Activated naive CD8-positive, alpha-beta T cell treated with anti-CD3 and anti-CD28 coated beads, Interleukin-2, amount 10 ng/mL, durations not matched to agents 7 days and 5 days (primary cell): ENCODE measurements around the gene POLR2L. TPM values are rescaled to one million over a fixed set of nuclear protein-coding genes. Genes with fewer than 3 reads are reported as not detected.
A peak's percentile ranks its signal among the peaks of the same experiment; 100 is the strongest.

ENCODE experiments used
- ATAC-seq: fragments of 150-1000 bp; cut with Tn5 transposase; one replicate; pipeline ENCODE4 v1.10.0; 2021; ENCODE audit warnings: low read depth, moderate library complexity
- POLR2A ChIA-PET: fragments of 350-600 bp; sonication (Branson Sonifier 250); formaldehyde crosslinking; loops from one replicate; lab custom pipeline; 2021; ENCODE audit warnings: antibody characterized with exemption; lab: Charles Lee
- DNase-seq: peaks from one replicate; pipeline ENCODE4 v3.0.0; 2021
- H3K27ac Mint-ChIP-seq: one replicate; pipeline ENCODE4 v1.8.0; 2022; ENCODE audit warnings: mild to moderate bottlenecking, mixed read lengths
- H3K27me3 Mint-ChIP-seq: one replicate; pipeline ENCODE4 v1.8.0; 2022; ENCODE audit warnings: mild to moderate bottlenecking, moderate library complexity, mixed read lengths
- H3K36me3 Mint-ChIP-seq: one replicate; pipeline ENCODE4 v1.8.0; 2021; ENCODE audit warnings: mild to moderate bottlenecking, mixed read lengths
- H3K4me1 Mint-ChIP-seq: one replicate; pipeline ENCODE4 v1.8.0; 2021; ENCODE audit warnings: mixed read lengths
- H3K4me3 Mint-ChIP-seq: one replicate; pipeline ENCODE4 v1.8.0; 2022; ENCODE audit warnings: mild to moderate bottlenecking, moderate library complexity, mixed read lengths
- H3K9me3 Mint-ChIP-seq: one replicate; pipeline ENCODE4 v1.8.0; 2021; ENCODE audit warnings: mixed read lengths
- total RNA-seq, 2 experiments: library from RNA; stranded (reverse); gene quantifications; one replicate each; pipeline ENCODE4 v1.2.3, GENCODE V29; 2021

The POLR2L gene
- 10 to 100 TPM; 76.7 to 78.9 TPM for total RNA-seq

DNA sequence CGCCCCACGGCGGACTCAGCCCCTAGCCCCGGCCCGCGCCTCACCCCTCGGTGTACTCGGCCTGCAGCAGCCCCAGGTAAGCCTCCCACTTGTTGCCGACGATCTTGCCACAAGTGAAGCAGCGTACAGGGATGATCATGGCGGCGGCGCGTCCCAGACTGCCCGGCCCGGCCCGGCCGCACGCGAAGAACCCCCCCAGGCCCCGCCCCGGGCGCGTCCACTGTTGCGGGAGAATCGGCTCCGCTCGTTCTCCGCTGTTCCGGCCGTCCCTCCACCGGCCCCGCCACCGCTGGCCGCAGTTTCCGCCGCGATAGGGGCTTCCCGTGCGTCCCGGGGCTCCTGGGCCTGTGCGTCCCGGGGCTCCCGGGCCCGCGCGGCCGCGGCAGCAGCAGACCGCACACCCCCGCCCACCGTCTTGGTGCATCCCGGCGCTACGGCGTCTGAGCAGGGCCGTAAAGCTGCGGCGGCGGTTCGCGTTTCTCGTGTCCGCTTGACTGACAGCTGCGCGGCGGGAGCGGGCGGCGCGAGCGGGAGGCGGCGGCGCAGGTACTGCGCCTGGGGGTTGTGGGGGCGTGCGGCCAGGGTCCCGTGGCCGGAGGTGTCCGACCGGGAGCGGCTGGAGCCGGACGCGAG lies at the start of gene POLR2L, which contains the start of gene TSPAN4:
TSS of gene POLR2L (minus strand) at position 160 of the 633 bp plus-strand sequence. CDS start at position 139, 21 bp downstream.
TSS of gene TSPAN4 (plus strand) at position 483 of the 633 bp plus-strand sequence. CDS start 7,453 bp downstream, outside the sequence.
- Mint-ChIP-seq H3K36me3 (peaks cover 6% of the 10 kb centered on the region), H3K27ac (peak within 1 kb of the TSS; percentile 82), H3K27me3 (no peaks in the 10 kb centered on the region), H3K4me1 (peaks cover 12% of the 10 kb centered on the region), H3K4me3 (peak within 1 kb of the TSS; percentile 87), H3K9me3 (no peaks in the 10 kb centered on the region)
- POLR2A ChIA-PET = interaction anchor here (0.6 to 4.8 kb wide), 9 partner anchors 12 to 1011 kb away, joined by 3 to 67 read pairs (median 5); partner anchors contain the start of genes CD151, CHID1, CRACR2B and LSP1
- peak; percentile 73 for ATAC-seq
- DNase-seq = peak; percentile 94

DNA sequence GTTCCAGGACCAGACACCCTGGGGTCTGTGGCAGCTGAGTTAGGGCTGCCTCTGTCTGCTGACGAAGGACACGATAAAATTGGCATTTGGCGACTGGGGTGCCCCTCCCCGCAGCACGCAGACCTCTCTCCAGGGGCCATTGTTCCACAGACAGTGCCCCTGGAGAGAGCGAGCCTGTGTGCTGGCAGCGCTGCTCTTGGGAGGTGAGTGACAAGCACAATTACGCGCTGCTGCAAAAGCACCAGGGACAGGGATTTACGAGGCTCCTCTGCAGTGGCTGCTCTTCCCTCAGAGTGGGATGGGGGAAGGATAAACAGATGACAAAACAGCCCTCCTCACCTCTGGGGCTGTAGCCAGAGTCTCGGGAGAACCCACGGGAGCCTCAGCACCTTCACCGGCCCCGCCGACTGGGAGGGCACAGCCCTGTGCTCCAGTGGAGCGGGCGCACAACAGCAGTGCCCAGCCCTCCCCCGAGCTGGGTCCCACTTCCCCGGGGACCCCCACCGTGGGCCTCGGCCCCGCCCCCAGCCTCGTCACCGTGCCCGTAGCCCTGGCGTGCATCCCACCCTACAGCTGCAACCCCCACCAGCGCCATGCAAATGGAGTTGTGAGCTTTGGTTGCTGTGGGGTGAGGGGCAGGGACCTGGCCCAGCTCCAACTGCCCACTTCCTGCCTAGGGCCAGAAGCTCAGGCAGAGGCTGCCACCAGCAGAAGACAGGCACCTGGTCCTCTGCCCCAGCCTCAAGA lies 48.6 kb upstream of the POLR2L start:
- no peak for DNase-seq
- POLR2A ChIA-PET = no interaction called here
- Mint-ChIP-seq H3K4me1 (no peaks in the 10 kb centered on the region), H3K36me3 (no peaks in the 10 kb centered on the region), H3K27ac (no peak overlapping the region), H3K27me3 (no peaks in the 10 kb centered on the region), H3K4me3 (no peak overlapping the region), H3K9me3 (no peaks in the 10 kb centered on the region)
- ATAC-seq = no peak

DNA sequence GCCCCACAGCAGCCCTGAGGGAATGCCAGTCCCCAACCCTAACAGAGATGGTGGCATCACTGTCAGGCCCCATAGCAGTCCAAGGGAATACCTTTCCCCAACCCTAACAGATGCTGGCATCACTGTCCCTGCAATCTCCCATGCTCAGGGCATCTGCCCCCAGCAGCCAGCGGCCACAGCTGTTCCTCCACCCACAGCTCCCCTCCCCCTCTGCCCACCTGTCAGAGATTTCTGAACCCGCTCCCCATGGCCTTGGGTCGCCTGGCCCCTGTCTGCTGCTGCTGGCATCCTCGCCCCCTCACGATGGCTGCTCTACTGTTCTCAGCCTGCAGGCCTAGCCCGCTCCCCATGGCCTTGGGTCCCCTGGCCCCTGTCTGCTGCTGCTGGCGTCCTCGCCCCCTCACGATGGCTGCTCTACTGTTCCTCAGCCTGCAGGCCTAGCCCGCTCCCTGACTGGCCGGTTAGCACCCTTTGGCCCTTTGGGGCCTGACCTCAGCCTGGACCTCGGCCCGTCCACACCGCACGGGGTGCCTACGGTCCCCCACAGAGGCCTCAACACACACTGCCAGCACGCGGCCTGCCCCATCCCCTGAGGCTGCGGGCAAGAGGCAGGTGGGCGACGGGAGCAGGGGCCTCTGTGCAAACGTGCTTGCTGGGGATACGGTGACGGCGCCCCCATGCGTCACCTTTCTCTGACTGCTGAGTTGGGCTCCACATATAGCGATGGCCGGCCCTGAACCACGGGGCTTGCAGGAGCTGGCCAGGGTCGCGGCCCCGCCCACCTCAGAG lies 47.6 kb upstream of the POLR2L start:
- H3K4me1 Mint-ChIP-seq = no peaks in the 10 kb centered on the region
- no peaks in the 10 kb centered on the region for H3K9me3 Mint-ChIP-seq
- DNase-seq (no peak), ATAC-seq (no peak)
- H3K4me3 Mint-ChIP-seq = no peak overlapping the region
- peak overlapping the region; percentile 38 for H3K27ac Mint-ChIP-seq
- H3K36me3 Mint-ChIP-seq = no peaks in the 10 kb centered on the region
- no peaks in the 10 kb centered on the region for H3K27me3 Mint-ChIP-seq
- POLR2A ChIA-PET = no interaction called here

DNA sequence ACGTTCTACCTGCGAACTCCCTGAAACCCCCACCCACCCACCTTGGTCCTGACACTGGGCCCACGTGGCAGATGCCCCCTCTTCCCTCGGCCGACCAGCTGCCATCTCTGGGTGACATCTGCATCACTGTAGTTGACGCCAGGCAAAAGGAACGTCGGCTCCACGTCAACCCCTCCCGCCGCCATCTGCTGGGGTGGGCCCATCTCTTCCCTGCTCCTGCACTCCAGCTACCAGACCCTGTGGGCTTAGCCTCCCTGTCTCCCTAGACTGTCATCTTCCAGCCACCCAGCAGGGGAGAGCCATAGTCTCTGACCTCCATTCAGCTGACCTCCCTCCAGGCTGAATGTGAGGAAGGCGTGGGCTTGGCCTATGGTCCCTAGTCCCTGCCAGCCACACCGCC lies 46.9 kb upstream of the POLR2L start:
- Mint-ChIP-seq H3K27ac (peak overlapping the region; percentile 38), H3K36me3 (no peaks in the 10 kb centered on the region), H3K9me3 (no peaks in the 10 kb centered on the region), H3K27me3 (no peaks in the 10 kb centered on the region), H3K4me1 (no peaks in the 10 kb centered on the region), H3K4me3 (no peak overlapping the region)
- ATAC-seq (no peak), DNase-seq (no peak)
- POLR2A ChIA-PET = no interaction called here

DNA sequence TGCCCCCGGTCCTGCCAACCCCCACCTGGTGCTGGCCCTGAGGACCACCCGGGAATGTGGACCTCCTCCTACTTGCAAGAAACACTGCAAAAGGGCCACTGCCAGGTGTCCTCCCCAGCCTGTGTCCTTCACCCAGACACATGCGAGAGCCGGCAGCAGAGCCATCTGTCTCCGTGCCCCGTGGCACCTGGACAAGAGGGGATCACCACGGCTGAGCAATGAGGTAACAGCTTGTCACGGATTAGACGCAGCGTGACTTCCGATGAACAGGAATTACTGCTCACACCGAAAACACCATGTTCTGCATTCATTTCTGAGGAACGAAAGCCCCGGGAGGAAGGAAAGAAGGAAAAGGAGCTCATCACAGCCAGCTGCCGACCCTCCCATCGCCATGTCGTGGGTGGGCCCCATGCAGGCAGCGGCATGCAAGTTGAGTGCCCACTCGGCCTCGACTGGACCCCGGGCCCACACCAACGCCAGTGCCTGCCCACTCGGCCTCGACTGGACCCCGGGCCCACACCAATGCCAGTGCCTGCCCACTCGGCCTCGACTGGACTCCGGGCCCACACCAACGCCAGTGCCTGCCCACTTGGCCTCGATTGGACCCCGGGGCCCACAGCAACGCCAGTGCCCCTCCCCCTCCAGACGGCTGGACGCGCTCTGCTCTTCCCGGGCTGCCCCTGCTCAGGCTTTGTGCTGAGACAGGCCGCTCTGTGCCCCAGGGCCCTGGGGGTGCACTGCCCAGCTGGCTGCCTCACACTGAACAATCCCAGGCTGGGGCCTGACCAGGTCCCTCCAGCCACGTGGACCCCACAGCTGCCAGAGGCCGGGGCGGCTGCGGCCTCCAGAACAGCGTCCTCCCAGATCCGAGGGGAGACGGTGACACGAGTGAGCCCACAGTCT lies 46.2 kb upstream of the POLR2L start:
- DNase-seq (no peak), ATAC-seq (no peak)
- Mint-ChIP-seq H3K36me3 (no peaks in the 10 kb centered on the region), H3K9me3 (no peaks in the 10 kb centered on the region), H3K4me1 (no peaks in the 10 kb centered on the region), H3K27ac (no peak overlapping the region), H3K4me3 (no peak overlapping the region), H3K27me3 (no peaks in the 10 kb centered on the region)
- POLR2A ChIA-PET = no interaction called here

DNA sequence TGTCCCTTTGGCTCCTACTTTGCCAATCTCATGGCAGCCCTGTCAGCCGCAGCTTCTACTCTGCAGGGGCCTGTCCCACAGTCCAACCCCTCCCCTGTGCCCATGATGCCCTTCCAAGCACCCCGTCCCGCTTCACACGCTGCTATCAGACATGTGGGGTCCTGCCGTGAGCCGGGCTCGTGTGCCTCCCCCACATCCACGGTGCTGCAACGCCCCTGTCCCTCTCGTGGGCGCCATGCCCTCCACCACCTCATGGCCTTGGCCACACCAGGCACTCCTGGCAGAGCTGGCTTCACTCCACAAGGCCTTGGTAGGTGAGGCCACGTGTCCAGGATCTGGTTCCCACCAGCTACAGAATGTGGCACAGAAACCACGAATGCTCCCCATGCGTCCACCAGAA lies 45.3 kb upstream of the POLR2L start:
- H3K4me3 Mint-ChIP-seq = no peak overlapping the region
- no peaks in the 10 kb centered on the region for H3K27me3 Mint-ChIP-seq
- POLR2A ChIA-PET = no interaction called here
- H3K27ac Mint-ChIP-seq = no peak overlapping the region
- DNase-seq (no peak), ATAC-seq (no peak)
- no peaks in the 10 kb centered on the region for H3K9me3 Mint-ChIP-seq
- H3K4me1 Mint-ChIP-seq = no peaks in the 10 kb centered on the region
- no peaks in the 10 kb centered on the region for H3K36me3 Mint-ChIP-seq

DNA sequence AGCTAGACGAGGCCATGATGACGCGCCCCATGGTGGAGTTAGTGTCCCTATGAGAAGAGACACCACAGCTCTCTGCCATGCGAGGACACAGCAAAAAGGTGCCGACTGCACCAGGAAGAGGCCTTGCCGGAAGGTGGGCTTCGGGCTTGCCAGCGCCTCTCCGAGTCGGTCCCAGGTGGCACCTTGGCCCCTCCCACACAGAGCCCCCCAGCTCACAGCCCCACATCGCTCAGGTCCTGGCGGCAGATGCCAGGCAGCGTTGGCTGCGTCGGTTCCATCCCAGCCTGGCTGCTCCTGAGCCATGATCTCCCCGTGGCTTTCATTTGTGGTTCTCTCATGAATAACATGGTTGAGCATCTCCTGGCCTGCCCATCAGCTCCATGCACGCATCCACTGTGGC lies 44.2 kb upstream of the POLR2L start:
- Mint-ChIP-seq H3K4me1 (no peaks in the 10 kb centered on the region), H3K36me3 (no peaks in the 10 kb centered on the region), H3K4me3 (no peak overlapping the region), H3K27me3 (no peaks in the 10 kb centered on the region), H3K9me3 (no peaks in the 10 kb centered on the region), H3K27ac (no peak overlapping the region)
- POLR2A ChIA-PET = no interaction called here
- DNase-seq (no peak), ATAC-seq (no peak)

DNA sequence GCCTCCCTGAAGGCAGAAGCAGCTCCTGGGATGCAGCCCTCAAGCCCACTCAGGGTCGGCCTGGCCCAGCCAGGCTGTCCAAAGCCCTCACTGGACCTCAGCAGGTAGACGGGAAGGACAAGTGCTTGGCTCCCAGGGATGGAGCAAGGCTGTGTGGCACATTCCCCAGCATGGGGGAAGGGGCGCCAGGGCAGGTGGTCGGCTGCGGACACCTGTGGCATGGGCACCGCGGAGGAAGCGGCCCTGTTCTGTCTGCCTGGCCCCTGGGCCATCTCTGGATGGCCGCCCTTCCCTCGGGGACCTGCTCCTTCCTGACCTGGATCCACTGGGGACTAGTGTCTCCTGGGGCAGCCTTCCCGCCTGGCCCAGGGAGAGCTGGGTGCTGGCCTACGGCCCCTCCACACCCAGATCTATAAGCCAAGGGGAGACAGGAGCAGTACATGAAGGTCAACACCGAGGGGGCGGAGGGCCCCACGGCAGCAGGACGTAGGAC lies 42.3 kb upstream of the POLR2L start:
- no peaks in the 10 kb centered on the region for H3K27me3 Mint-ChIP-seq
- POLR2A ChIA-PET = no interaction called here
- no peaks in the 10 kb centered on the region for H3K4me1 Mint-ChIP-seq
- no peak overlapping the region for H3K27ac Mint-ChIP-seq
- DNase-seq (no peak), ATAC-seq (no peak)
- no peaks in the 10 kb centered on the region for H3K9me3 Mint-ChIP-seq
- H3K36me3 Mint-ChIP-seq = no peaks in the 10 kb centered on the region
- no peak overlapping the region for H3K4me3 Mint-ChIP-seq

DNA sequence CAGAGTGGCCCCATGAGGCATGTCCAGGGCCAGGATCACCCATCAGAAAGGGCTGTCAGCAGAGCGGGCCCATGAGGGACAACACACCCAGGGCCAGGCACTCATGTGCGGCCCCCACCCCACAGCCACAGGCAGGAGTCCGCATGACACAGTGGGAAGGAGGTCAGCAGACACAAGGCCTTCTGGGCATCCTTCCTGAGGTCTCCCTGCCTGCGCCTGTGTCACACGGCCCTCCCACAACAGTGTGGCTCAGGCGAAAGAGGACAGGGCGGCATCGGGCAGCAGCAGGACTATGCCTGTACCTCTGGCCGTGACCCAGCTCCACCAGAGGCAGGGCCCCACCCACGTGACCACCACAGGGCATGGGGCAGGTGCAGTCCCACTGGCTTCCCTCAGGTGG lies 41.2 kb upstream of the POLR2L start:
- Mint-ChIP-seq H3K27me3 (no peaks in the 10 kb centered on the region), H3K27ac (no peak overlapping the region), H3K4me3 (no peak overlapping the region), H3K4me1 (no peaks in the 10 kb centered on the region), H3K36me3 (no peaks in the 10 kb centered on the region), H3K9me3 (no peaks in the 10 kb centered on the region)
- POLR2A ChIA-PET = no interaction called here
- no peak for ATAC-seq
- DNase-seq = no peak

DNA sequence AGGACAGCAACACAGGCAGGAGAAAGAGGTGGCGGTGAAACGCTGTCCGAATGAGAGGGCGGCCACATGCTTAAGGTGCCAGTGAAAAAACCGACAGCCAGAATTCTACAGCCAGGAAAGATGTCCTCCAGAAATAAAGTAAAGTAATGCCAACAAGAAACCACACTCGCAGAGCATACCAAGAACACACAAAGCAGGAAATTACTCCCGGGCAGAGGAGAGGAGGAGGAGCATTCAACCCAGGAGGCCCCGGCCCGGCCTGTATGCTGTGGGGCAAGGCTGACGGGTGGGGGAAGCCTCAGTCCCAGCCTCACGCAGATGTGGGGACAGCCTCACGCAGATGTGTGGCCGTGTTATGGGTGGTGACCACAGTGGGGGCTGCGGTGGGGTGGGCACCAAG lies 40.3 kb upstream of the POLR2L start:
- Mint-ChIP-seq H3K4me3 (no peak overlapping the region), H3K36me3 (no peaks in the 10 kb centered on the region), H3K27me3 (no peaks in the 10 kb centered on the region), H3K4me1 (no peaks in the 10 kb centered on the region), H3K27ac (no peak overlapping the region), H3K9me3 (no peaks in the 10 kb centered on the region)
- no peak for ATAC-seq
- POLR2A ChIA-PET = no interaction called here
- no peak for DNase-seq

DNA sequence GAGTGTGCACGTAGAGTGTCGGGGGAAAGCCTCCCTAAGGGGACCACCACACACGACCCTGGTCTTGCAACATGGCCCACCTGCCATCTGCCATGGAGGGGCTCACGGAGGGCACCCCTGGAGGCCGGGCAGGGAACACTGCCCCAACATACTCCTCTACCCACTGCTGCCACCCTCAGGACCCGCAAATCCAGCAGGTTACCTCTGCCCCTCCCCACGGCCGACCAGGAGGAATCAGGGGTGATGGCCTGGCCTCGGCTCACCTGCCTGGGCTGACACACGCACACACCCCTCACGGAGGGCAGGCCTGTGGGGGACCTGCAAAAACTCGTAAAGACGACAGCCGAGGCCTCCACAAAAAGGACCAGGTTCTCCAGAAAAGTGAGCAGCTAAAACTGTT lies 38.1 kb upstream of the POLR2L start:
- no peaks in the 10 kb centered on the region for H3K4me1 Mint-ChIP-seq
- ATAC-seq = no peak
- no peak overlapping the region for H3K4me3 Mint-ChIP-seq
- H3K36me3 Mint-ChIP-seq = peaks cover 2% of the 10 kb centered on the region
- DNase-seq = no peak
- POLR2A ChIA-PET = no interaction called here
- H3K27ac Mint-ChIP-seq = no peak overlapping the region
- H3K27me3 Mint-ChIP-seq = no peaks in the 10 kb centered on the region
- no peaks in the 10 kb centered on the region for H3K9me3 Mint-ChIP-seq

DNA sequence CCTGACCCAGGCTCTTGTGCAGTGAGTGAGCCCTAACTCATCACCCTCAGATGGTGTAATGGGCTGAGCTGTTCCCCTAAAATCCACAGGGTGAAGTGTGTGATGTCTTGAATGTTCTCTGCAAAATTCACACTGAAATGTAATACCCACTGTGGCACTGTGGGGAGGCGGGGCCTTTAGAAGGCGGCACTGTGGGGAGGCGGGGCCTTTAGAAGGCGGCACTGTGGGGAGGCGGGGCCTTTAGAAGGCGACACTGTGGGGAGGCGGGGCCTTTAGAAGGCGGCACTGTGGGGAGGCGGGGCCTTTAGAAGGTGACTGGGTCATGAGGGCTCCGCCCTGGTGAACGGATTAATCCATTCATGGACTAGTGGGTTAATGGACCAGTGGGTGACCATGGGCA lies 35.2 kb upstream of the POLR2L start:
- ATAC-seq (no peak), DNase-seq (no peak)
- no peaks in the 10 kb centered on the region for H3K4me1 Mint-ChIP-seq
- H3K27me3 Mint-ChIP-seq = no peaks in the 10 kb centered on the region
- H3K9me3 Mint-ChIP-seq = no peaks in the 10 kb centered on the region
- POLR2A ChIA-PET = interaction anchor here (0.6 kb wide), 1 partner anchor 973 kb away, joined by 4 read pairs; no protein-coding TSS in a partner anchor
- peaks cover 4% of the 10 kb centered on the region for H3K36me3 Mint-ChIP-seq
- no peak overlapping the region for H3K27ac Mint-ChIP-seq
- no peak overlapping the region for H3K4me3 Mint-ChIP-seq
